RKO (cell line): ENCODE measurements around the gene CYP17A1.
A peak's percentile ranks its signal among the peaks of the same experiment; 100 is the strongest.
"Not testable (repeated sequence)": the region's sequence is repeated elsewhere in the genome, so short reads cannot be mapped to it uniquely, and the experiment has no call there.

Source experiments
- DNase-seq: peaks from one replicate; pipeline ENCODE4 v3.0.0-alpha.2; 2016; ENCODE audit warnings: low spot score

Gene CYP17A1

GRCh38 chr10:102835007-102835482, 2.2 kb downstream of the CYP17A1 start:
- peak; percentile 75 for DNase-seq

- no peak for DNase-seq
Observed at GRCh38 chr10:102834143-102834542, 3.1 kb downstream of the CYP17A1 start.

GRCh38 chr10:102832987-102833386, 4.2 kb downstream of the CYP17A1 start:
- DNase-seq: no peak

- DNase-seq: no peak
Observed at GRCh38 chr10:102832248-102832647, 5.0 kb downstream of the CYP17A1 start.

- no peak for DNase-seq
Observed at GRCh38 chr10:102831322-102832071, 5.7 kb downstream of the CYP17A1 start.

GRCh38 chr10:102827597-102827975, 9.6 kb downstream of the CYP17A1 start:
- no peak for DNase-seq

GRCh38 chr10:102826148-102826796, 10.9 kb downstream of the CYP17A1 start:
- DNase-seq: no peak

GRCh38 chr10:102824664-102825063, 12.5 kb downstream of the CYP17A1 start:
- no peak for DNase-seq

GRCh38 chr10:102822222-102822621, 15.0 kb downstream of the CYP17A1 start:
- no peak for DNase-seq

GRCh38 chr10:102820008-102820407, 17.2 kb downstream of the CYP17A1 start:
- not testable (repeated sequence) for DNase-seq

GRCh38 chr10:102819054-102819453, 18.2 kb downstream of the CYP17A1 start:
- no peak for DNase-seq

GRCh38 chr10:102817175-102817574, 20.0 kb downstream of the CYP17A1 start:
- DNase-seq: no peak

GRCh38 chr10:102815790-102816549, 21.2 kb downstream of the CYP17A1 start:
- no peak for DNase-seq

GRCh38 chr10:102814873-102815661, 22.1 kb downstream of the CYP17A1 start:
- DNase-seq: no peak

GRCh38 chr10:102814453-102814871, 22.8 kb downstream of the CYP17A1 start:
- DNase-seq: no peak

GRCh38 chr10:102813734-102814452, 23.3 kb downstream of the CYP17A1 start:
- DNase-seq: no peak

- no peak for DNase-seq
Observed at GRCh38 chr10:102813017-102813541, 24.1 kb downstream of the CYP17A1 start.

GRCh38 chr10:102812231-102812876, 24.9 kb downstream of the CYP17A1 start:
- DNase-seq: no peak

- no peak for DNase-seq
Observed at GRCh38 chr10:102811346-102811745, 25.9 kb downstream of the CYP17A1 start.

- no peak for DNase-seq
Observed at GRCh38 chr10:102808380-102808779, 28.8 kb downstream of the CYP17A1 start.
